GM18861 (cell line): Measurements from ENCODE around the gene IQSEC1.
A peak's percentile ranks its signal among the peaks of the same experiment; 100 is the strongest.

ENCODE experiments used
- ATAC-seq: cut with Tn5 transposase; IDR thresholded peaks from one replicate; pipeline ENCODE4 v1.9.1; 2021; ENCODE audit not compliant: unreplicated experiment

The IQSEC1 gene

GRCh38 chr3:12916159-12916558 lies 157.1 kb downstream of the IQSEC1 start:
- peak; percentile 53 for ATAC-seq

- no peak for ATAC-seq
Observed at GRCh38 chr3:12914088-12914487, 159.1 kb downstream of the IQSEC1 start.

GRCh38 chr3:12911881-12912415 lies 161.3 kb downstream of the IQSEC1 start:
- ATAC-seq, result no peak

GRCh38 chr3:12910356-12911099 lies 162.7 kb downstream of the IQSEC1 start:
- no peak for ATAC-seq

DNA sequence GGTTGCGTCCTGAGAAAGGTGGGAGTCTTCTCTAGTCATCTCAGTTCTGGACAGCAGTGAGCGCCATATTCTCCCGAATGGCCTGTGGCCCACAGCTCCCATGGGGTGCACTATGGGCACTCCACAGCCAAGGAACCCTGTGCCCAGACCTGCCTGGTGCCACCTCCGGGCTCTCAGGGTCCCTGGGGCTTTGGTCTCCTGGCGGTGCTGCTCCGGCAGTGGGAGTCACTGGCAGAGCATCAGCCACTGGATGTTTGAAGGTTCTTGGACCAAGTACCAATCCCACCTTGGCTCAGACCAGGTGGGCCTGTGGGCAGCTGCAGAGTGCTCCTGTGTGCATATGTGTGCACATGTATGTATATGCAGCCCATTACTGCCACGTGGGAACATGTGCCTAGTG lies 163.5 kb downstream of the IQSEC1 start:
- ATAC-seq, result no peak

- no peak for ATAC-seq
Observed at GRCh38 chr3:12908859-12909258, 164.4 kb downstream of the IQSEC1 start.

DNA sequence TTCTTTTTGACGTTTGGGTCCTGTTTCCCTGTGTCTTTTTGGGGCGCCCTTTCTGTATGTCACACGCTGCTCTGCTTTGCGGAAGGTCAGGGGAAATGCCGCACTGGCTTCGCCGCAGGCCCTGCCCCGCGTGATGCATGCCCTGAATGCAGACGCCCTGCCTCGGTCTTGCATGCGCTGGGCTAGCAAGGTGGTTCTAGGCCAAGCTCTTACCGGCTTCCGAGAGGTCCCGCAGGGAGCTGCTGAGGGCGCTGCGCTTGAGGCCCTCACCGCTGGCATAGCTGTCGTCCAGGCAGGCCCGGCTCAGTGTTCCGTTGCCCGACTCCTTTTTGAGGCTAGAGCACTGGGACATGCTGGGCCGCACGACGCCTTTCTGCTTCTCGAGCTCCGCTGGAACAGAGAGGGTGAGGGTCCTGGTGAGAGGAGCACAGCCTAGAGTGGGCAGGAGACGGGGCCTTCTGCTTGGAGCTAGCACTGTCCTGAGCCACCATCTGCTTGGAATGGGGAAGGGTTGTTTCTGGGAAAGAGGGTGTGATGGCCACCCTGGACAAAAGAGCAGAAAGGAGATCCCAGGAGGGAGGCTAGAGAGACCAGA lies 165.0 kb downstream of the IQSEC1 start:
- ATAC-seq, result no peak

DNA sequence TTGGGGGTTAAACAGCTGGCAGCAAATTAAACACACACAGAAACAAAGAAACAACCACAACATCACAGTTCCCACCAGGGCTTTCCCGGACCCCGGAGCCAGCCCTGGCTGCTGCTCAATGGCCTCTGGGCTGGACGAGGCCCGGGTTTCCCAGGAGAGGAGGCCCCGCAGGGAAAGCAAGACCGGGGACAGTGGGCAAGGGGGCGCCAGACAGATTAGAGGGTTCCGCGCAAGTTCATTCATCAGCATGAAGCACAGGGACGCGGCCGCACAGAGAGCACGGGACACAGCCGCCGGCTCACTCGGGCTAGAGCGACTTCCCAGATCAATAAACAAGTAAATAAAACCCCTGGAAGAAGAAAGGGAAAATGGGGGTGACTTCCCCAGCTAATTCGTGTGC lies 165.5 kb downstream of the IQSEC1 start:
- no peak for ATAC-seq

- ATAC-seq, result no peak
Observed at GRCh38 chr3:12907296-12907695, 165.9 kb downstream of the IQSEC1 start.

GRCh38 chr3:12906916-12907290 lies 166.3 kb downstream of the IQSEC1 start:
- no peak for ATAC-seq

GRCh38 chr3:12906141-12906915 lies 166.9 kb downstream of the IQSEC1 start:
- no peak for ATAC-seq

GRCh38 chr3:12905316-12906071 lies 167.7 kb downstream of the IQSEC1 start:
- ATAC-seq, result no peak

DNA sequence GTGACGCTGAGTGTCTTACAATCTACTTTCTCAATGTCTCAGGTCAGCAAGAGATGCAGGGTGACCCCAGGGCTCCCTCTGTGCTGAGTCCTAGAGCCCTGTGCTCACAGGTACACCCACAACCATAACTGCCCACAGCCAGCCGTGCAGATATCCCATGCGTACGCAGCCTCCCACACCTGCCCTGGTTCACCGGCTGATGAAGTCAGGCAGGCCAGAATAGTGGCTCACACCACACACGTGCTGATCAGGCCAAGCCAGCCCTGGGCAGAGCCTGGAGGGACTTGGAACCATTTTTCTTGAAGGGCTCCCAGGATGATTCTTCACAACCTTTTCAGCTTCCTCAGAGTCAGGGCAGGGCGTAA lies 168.3 kb downstream of the IQSEC1 start:
- no peak for ATAC-seq

DNA sequence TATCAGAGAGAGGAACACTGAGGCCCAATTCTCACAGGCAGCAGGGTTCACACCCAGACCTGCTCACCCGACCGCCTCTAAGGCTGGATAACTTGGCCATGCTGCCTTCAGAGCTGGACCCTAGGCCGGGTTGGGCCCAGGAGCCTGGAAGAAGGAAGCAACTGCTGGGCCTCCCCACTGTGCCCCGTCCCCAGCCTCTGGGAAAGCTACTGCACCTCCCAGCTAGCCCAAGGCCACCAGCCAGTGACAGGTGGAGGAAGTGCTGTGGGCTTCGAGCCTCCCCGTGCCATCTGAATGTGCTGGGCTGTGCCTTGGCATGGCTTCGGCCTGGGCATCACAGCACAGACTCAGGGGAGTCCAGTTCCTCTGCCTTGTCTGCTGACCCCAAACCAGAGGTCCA lies 169.3 kb downstream of the IQSEC1 start:
- ATAC-seq, result no peak

DNA sequence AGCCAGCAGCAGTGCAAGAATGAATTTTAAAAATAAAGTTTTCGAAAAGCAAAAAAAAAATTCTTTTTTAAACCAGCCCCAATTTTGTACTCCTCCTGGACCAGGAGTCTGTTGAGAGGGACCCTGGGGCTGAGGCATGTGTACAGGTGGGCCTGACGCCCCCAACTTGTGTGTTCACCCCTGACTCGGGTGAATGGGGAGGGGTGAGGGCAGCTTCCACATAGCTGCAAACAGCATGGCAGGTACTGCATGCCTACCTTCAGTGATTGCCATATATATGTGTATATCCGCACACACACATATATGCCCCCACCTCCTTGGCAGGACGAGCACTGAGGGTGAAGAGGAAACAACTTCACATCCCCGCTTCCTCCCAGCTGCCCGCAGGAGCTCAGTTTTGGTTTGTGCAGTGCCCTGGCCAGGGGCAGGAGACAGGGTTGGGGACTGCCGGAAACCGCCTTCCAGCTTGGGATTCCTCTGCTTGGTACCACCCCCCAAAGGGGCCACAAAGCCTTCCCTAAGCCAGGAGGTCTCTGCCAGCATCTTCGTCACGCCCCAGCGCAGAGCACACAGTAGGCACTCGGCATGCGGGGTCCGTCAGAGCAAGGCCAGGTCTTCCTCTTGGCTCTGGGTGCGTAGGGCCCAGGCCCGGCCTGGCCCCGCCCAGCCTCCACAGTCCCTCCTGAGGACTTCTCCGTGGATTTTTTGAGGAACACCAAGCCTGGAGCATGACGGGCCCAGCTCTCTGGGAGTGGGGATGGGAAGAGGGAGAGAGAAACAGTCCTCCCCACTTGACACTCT lies 170.0 kb downstream of the IQSEC1 start:
- no peak for ATAC-seq

DNA sequence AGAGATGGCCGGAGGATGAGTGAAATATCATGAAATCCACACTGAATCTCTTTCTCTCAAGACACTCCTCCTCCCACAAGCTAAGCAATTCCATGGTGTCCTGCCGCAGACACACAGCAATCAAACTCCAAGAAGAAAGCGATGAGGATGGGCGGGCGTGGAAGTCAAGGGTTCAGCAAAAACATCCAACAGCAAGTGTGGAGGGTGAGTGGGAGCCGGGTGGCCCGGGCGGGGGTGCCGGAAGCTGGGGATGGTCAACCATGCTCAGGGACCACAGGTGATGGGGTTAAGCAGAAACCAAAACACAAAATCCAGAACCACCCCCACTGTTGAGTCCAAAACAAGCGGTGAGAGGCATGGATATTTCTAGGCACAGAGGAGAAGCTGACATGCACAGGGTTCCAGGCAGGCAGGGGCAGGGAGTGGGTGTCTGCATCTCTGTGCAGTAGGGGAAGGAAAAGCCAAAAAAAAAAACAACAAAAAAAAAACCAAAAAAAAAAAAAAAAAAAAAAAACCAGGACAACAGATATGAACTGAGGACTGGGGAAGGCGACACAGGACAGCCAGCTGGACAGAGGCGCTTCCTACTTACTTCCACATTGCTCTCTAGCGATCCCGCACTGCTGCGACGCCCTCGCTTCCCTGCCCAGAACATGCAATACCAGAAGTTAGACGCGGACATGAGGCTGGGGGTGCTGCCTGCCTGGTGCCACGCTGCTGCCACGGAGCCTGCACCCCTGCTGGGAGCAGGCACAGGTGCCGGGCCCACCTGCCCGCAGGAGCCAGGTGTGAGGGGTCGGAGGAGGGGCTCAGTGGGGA lies 170.8 kb downstream of the IQSEC1 start:
- ATAC-seq, result no peak

DNA sequence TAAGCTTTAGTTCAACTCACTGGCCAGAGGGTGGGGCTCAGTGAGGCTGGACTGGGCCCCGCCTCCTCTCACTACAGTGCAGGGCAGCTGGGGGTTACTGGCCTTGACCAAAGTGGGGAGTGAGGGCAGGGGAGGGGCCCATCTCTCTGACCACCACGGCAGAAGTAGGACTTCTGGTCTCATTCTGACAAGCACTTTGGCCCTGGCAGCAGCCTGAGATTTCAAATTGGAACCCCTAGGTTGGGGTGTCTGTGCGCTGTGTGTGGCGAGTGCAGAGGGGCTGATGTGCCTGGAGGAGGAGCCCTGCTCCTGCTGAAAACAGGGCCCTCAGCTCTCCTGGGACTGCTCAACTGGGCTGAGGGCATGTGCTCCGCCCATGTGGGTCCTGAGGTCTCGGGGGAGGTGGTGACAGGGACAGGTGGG lies 171.6 kb downstream of the IQSEC1 start:
- ATAC-seq, result no peak

GRCh38 chr3:12900885-12901411 lies 172.3 kb downstream of the IQSEC1 start:
- ATAC-seq, result no peak
